ENCODE data around the gene ADARB2.

The ADARB2 gene

DNA sequence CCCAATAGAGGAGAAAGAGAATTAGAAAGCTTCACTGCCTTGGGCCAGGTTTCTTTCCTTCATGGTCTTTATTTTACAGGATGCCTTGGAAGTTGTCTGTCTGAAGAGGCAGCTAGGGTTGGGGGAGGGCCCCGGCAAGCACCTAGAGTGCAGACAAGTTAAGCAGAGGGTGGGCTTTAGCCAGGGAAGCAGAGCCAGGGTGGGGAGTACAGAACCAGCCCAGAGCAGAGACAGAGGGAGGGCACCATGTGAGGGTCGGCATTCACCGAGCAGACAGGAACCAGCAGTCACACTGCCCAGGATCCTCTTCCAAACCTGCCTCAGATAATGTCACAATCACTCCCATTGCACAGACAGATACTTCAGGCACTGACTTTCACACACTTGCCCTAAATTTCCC, 75.9 kb downstream of the ADARB2 start:
- no peak for DNase-seq

- DNase-seq, result no peak
Measured at GRCh38 chr10:1660815-1661214, 76.5 kb downstream of the ADARB2 start.

DNA sequence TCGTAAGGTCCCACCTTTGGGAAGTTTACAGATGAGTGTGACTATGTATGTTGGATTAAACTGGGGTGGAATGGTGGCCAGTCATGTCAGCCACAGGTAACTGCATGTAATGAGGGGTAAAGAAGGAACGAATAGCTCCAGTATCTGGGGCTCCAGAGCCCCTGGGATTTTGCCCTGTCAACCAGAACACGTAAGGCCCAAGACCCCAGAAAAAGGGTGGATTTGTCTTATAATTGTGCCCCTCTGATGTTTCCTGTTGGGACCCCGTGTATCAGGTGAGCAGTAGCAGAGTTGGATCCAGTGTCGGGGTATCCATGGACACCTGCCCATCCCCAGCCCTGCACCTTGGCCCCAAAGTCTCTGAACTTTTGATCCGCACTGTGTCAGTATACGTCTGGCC, 76.9 kb downstream of the ADARB2 start:
- DNase-seq, result no peak

GRCh38 chr10:1659221-1659791, 78.0 kb downstream of the ADARB2 start:
- no peak for DNase-seq

- no peak for DNase-seq
Measured at GRCh38 chr10:1658658-1659057, 78.7 kb downstream of the ADARB2 start.

GRCh38 chr10:1657479-1657878, 79.8 kb downstream of the ADARB2 start:
- DNase-seq, result no peak

DNA sequence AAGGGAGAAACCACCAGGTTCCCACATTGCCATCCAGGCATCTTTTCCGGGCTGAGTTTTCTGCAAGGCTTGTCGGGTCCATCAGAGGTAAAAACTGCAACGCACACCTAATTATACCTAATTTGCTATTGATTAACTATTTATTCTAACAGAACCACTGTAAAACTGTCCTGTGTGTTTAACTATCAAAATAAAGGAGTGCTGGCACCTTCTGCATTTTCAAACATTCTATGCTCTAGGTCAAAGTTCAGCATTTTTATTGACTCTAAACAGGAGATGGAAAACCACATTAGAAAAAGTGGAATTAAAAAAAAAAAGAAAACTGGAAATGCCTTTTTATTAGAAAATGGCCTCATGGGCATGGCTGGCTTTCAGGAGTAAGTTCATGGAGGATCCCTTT, 82.0 kb downstream of the ADARB2 start:
- DNase-seq, result no peak

DNA sequence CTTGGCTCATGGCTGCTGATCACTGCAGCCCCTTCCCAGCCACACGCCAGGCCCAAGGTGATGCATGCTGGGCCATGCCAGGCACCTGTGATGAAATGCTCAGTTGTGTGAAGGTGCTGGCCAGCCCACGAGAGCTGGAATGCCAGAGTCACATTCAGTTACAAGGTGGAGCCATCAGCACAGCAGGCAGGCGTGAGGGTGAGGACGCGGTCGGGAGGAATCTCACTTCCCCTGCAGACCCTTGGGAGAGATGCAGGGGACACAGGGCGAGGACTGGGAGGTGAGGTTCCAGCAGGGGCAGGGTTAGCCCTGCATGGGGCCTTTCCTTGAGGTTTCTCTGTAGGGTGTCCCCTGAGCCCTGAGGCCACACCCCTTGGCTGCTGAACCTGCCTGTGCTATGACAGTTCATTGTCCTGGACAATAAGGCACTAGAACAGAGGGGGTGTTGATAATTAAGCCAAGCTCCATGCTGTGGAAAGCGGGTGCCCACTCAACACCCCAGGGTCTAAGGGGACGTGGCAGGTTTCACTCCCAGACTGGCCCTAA, 82.4 kb downstream of the ADARB2 start:
- no peak for DNase-seq

- no peak for DNase-seq
Measured at GRCh38 chr10:1654247-1654646, 83.1 kb downstream of the ADARB2 start.

DNA sequence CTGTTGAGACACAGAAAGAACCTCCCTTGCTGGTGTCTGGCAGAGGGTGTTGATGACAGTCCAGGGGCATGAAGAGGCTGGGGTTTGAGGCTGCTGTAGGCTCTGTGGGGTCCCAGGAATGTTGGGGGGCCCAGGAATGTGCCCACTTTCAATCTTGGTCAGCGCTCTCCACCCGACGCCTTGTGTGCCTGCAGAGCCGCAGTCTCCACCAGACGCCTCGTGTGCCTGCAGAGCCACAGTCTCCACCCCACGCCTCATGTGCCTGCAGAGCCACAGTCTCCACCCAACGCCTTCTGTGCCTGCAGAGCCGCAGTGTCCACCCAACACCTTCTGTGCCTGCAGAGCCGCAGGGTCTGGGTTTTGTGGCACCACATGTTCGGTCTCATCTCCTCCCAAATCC, 84.0 kb downstream of the ADARB2 start:
- no peak for DNase-seq

DNA sequence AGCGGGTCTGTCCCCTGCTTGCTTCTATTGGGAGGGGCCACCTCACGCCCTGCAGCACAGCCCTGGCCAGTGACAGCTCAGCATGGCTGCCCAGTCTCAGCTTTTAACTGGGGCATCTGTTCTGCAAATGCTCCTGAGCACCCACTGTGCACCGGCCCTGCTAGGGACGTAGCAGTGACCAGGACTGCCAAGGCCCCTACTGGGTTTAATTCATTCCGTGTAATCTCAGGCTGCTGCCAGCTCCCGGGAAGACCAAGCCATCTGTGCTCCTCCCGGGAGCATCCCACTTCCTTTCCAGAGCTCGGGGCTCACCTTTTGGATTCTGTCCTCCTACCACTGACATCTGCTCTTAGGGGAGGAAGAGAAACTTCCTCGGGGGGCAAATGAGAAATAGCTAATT, 85.2 kb downstream of the ADARB2 start:
- DNase-seq, result no peak

DNA sequence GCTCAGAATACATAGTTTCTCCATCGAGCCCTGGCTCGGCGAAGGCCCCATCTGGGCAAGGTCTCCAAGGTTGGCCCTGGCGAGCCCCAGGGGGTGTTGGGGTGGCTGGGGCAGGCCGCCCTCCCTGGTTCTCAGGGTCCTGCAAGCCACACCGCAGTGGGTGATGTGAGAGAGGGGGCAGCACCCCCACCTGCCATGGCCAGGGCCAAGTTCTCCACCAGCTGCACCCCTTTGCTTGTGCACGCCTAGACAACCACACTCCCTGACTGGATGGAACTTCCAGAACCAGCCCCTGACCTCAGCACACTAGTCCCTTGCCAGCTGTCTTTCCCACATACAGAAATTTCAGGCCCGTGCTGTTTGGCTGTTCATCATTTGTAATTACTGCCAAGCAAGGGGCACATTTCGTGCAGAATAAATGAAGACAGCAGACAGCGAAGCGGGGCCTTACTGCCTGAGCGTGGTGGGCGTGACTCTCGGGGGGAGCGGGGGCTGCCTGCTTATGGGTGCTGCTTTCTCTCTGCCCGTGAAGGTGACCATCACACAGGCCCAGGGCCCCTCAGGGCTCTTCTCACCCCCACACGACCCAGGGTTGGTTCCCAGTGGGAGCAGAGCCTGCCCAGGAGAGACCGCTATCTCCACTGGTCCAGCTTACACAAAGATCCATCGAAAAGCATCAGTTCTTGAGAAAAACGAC, 85.9 kb downstream of the ADARB2 start:
- no peak for DNase-seq

GRCh38 chr10:1650542-1651269, 86.6 kb downstream of the ADARB2 start:
- DNase-seq, result no peak

GRCh38 chr10:1648648-1649047, 88.7 kb downstream of the ADARB2 start:
- DNase-seq, result no peak

DNA sequence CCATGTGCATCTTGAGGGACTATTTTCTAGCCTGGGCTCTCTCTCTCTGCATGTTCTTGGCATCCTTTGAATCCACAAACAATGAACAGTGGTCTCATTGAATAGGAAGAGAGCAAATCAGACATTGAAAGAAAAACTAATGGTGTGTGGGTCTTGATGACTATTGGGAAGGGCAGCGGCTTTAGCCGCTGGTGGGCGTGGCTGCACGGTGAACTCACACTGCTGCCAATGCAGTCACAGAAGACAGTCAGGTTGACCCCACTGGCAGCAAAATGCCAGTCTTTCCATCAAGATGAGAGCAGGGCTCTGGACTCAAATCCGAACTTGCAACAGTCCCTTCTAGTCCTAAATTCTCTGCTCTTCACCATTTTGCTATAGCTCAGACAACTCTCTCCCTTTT, 91.0 kb downstream of the ADARB2 start:
- no peak for DNase-seq

GRCh38 chr10:1645896-1646295, 91.4 kb downstream of the ADARB2 start:
- no peak for DNase-seq

DNA sequence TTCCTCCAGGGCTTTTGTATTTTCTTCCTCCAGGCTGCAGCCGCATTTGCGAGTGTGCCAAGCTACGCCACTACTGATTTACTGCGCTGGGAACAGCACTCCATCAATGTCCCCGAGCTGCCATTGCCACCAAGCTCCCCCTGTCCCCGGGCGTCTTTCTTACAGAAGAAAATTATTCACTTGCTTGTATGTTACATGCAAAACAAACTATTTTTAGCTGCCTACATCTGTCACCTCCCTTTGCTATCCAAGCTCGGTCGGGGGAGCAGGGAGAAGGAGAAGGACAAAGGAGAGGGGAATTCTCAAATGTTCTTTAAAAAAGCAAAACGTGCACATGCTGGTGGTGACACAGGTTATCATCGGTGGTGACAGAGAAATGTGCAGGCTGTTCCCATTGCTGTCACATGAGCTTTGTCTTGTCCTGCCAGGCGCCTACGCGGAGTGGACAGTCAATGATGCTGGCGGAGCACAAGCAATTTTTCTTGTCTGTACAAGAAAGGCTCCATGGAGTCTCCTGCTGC, 93.1 kb downstream of the ADARB2 start:
- no peak for DNase-seq

DNA sequence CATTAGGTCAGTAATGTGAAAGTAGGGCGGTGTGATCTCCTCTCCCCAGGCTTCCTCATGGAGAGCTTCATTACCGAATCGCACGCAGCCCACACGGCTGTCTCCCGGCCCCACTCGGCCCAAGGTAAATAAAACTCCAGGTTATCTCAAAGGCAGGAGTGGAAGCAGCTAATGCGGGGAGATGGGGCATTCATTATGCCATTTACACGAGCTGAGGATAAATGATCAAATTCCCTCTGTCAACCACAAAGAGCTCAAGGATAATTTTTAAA, 93.5 kb downstream of the ADARB2 start:
- no peak for DNase-seq

DNA sequence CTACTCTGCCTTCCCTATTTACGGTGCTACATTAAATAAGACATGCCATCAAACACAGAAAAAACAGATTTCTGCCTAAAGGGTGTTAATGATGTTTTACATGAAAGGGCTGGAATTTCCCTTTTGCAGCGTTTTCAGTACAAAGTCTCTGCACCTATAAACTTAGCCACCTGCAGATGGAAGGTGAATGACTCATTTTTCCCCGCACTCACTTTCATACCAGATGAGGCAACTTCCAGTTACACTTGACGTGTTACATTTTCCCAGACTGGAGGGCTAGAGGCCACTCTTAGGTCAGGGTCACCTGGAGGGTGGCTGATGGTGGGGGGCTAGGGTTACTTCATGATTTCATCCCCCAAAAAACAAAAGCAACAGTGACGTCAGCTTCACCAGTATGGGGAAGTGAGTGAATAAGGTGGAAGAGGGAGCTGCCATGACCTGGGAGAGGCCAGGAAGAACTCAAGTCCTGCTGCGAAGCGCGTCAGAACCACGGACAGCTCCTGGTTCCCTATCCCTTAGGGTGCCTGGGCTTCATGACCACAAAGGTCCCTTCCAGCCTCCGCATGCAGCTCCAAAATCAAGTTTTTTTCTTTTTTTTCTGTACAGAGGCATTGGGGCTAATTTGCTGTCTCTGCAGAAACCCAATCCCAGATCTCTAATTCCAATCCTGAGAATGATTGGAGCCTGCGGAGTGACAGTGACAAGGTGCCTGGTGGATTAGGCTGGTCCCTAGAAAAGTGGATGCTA, 94.0 kb downstream of the ADARB2 start:
- DNase-seq, result no peak

DNA sequence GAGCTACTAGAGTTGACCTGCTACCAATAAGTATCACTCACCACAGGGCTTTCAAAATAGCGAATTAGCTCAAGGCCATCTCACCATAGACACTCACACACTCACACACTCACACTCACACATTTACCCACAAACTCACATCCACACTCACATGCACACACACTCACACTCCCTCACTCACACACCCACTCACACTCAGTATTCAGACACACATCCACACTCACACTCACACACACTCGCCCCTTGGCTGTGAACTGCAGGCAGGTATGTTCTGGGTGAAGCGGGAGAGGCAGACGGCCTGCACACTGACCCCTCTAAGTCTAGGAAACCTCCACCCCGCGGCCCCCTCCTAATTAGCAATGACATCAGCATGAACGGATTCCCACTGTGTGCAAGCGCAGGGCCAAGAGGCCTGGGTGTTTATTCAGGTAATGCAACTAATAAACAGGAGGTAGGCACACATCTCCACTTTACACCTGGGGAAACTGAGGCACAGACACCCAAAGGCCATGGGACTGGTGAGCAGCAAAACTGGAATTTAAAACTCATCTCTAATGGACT, 94.6 kb downstream of the ADARB2 start:
- no peak for DNase-seq

DNA sequence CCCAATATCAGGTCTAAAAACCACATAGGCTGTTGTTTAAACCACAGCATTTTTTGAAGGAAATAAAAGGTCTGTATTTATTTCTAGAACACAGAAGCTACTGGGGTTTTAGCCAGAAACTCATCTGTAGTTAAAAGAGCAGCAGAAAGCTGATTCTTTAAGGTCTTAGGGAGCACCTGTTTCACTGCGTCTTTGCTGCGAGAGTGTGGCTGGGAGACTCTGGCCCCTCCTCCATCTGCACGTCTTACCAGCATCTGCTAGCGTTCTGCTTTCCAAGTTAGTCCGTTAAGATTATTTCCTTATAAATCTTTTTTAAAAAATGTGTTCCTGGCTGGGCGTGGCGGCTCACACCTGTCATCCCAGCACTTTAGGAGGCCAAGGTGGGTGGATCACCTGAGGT, 95.9 kb downstream of the ADARB2 start:
- no peak for DNase-seq

DNA sequence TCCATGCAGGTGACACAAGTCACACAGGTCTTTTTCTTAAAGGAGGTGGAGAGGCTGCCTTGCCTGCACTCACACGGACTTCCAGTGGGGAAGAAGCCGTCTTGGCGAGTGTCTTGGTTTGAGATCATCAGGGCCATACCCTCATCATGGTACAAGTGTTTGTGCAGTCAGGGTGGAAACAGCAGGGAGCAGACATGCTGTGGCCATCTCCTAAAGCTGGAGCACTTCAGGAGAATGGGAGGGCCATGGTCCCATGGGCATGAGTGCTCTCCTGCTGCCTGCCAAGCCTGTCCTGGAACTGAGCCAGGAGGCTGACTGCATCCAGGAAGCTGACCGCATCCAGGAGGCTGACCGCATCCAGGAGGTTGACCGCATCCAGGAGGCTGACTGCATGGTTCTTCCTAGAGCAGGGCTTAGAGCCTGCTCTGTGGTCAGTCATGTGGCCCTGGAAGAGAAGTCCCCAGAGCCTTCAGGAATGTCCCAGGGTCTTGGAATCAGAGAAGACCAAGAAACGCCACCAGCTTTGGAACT, 98.4 kb downstream of the ADARB2 start:
- no peak for DNase-seq

- no peak for DNase-seq
Measured at GRCh38 chr10:1635340-1635739, 102.0 kb downstream of the ADARB2 start.
